Measurements from ENCODE around the gene TSC22D2. TPM values are rescaled to one million over a fixed set of nuclear protein-coding genes. Genes with fewer than 3 reads are reported as not detected.

The TSC22D2 gene
- total and polyA plus RNA-seq, 2 of the 4 experiments (the other 2 are of a cell fraction), result 12.2 to 20.5 TPM

DNA sequence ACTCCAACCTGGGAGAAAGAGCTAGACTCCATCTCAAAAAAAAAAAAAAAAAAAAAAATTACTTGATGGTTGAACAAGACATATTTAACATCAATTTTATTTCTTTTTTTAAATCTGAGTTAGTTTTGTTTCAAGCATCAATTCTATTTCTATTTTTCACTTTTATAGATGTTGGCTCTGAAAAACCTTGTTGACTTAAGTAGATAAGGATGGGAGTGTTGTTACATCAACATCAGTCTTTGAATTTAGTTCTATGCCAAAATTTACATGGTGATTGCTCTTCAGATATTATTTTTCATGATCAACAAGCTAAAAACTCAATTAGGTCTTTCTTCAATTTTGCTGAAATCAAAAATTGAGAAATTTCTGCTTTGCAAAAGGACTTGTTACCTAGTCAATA is 71.3 kb downstream of the TSC22D2 start:
- dilution Hi-C loops (cut with HindIII; ENCODE audit: low sequenced_read_pairs, unreplicated experiment), result no loop called here
- in situ Hi-C loops (cut with MboI; ENCODE audit: low sequenced_read_pairs), result no loop called here
- no TSS peak for BruUV-seq (replicated peaks)
- Histone ChIP-seq H3K9me1 (ENCODE audit: insufficient read depth, low read length) (no peaks in the 10 kb centered on the region), H3K27me3 (ENCODE audit: control insufficient read depth, insufficient read depth, low read length) (no peaks in the 10 kb centered on the region), H3K79me1 (ENCODE audit: low read depth in 1 of 2, low read length in 2 of 2) (no peaks in the 10 kb centered on the region), H3K56ac (ENCODE audit: extremely low read depth, insufficient read depth, low read length) (no peak overlapping the region), H2BK120ac (ENCODE audit: low read depth, low read length) (no peak overlapping the region), H2BK15ac (ENCODE audit: low read depth, low read length) (no peak overlapping the region), H3K9me3 (ENCODE audit: control insufficient read depth, insufficient read depth, low read length) (peaks cover 5% of the 10 kb centered on the region), H3K36me3 (ENCODE audit: control insufficient read depth, insufficient read depth, low read length) (no peaks in the 10 kb centered on the region), H3K14ac (replicated peaks; ENCODE audit: low read depth, low read length) (no peak overlapping the region), H3K4me3 (ENCODE audit: insufficient read depth, low read depth, low read length) (no peak overlapping the region), H3K18ac (ENCODE audit: low read depth, low read length) (no peak overlapping the region), H4K5ac (ENCODE audit: low read depth, low read length) (no peak overlapping the region), H2BK5ac (ENCODE audit: low read depth, low read length, poor library complexity, severe bottlenecking) (no peak overlapping the region), H3K23ac (ENCODE audit: low read depth, low read length) (no peak overlapping the region), H4K8ac (ENCODE audit: low read depth in 2 of 2, low read length in 2 of 2) (no peak overlapping the region), H3K4me2 (ENCODE audit: low read depth, low read length) (no peak overlapping the region), H3K4ac (ENCODE audit: low read depth, low read length) (no peak overlapping the region), H3K9ac (ENCODE audit: low read depth, low read length) (no peak overlapping the region), H4K91ac (ENCODE audit: insufficient read depth, low read depth, low read length) (no peak overlapping the region), H2AK5ac (ENCODE audit: low read depth, low read length) (no peak overlapping the region), H2BK20ac (ENCODE audit: low read depth, low read length) (no peak overlapping the region), H2AFZ (replicated peaks; ENCODE audit: low read length, poor library complexity) (no peak overlapping the region), H3K27ac (ENCODE audit: insufficient read depth, low read length) (no peak overlapping the region), H3K4me1 (ENCODE audit: control insufficient read depth, insufficient read depth, low read length) (no peaks in the 10 kb centered on the region), H4K20me1 (ENCODE audit: insufficient read depth, low read length) (no peaks in the 10 kb centered on the region), H2AK9ac (replicated peaks; ENCODE audit: low read depth, low read length, poor library complexity) (no peak overlapping the region)
- ChIA-PET POLR2A (ENCODE audit: unreplicated experiment) (no interaction called here), CTCF (no interaction called here)
- TF ChIP-seq, protein P1, sequence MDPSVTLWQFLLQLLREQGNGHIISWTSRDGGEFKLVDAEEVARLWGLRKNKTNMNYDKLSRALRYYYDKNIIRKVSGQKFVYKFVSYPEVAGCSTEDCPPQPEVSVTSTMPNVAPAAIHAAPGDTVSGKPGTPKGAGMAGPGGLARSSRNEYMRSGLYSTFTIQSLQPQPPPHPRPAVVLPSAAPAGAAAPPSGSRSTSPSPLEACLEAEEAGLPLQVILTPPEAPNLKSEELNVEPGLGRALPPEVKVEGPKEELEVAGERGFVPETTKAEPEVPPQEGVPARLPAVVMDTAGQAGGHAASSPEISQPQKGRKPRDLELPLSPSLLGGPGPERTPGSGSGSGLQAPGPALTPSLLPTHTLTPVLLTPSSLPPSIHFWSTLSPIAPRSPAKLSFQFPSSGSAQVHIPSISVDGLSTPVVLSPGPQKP (IDR thresholded peaks at IDR 0.05; ENCODE audit: borderline replicate concordance, low read depth, low read length), result no peak
- TF ChIP-seq RCOR1 (IDR thresholded peaks at IDR 0.05; ENCODE audit: insufficient replicate concordance, low read length), result no peak
- TF ChIP-seq MAFK (IDR thresholded peaks at IDR 0.05; ENCODE audit: low read depth, low read length), result no peak
- TF ChIP-seq BHLHE40 (IDR thresholded peaks at IDR 0.05; ENCODE audit: low read depth, low read length), result no peak
- TF ChIP-seq USF2 (IDR thresholded peaks at IDR 0.05; ENCODE audit: low read depth, low read length), result no peak
- TF ChIP-seq CEBPB (IDR thresholded peaks at IDR 0.05; ENCODE audit: low read depth, low read length), result no peak
- no peak for TF ChIP-seq RFX5 (IDR thresholded peaks at IDR 0.05; ENCODE audit: low read depth, low read length)
- TF ChIP-seq FOS (IDR thresholded peaks at IDR 0.05; ENCODE audit: low read depth, low read length), result no peak
- no peak for TF ChIP-seq NFE2L2 (IDR thresholded peaks at IDR 0.05; ENCODE audit: low read depth, low read length)
- no peak for TF ChIP-seq RAD21 (IDR thresholded peaks at IDR 0.05; ENCODE audit: low read length)
- TF ChIP-seq CHD1 (IDR thresholded peaks at IDR 0.05; ENCODE audit: low read depth, low read length), result no peak
- TF ChIP-seq SMC3 (IDR thresholded peaks at IDR 0.05; ENCODE audit: low read depth, low read length), result no peak
- TF ChIP-seq POLR2A (IDR thresholded peaks at IDR 0.05; ENCODE audit: low read depth, low read length), result no peak
- TF ChIP-seq CTCF (conservative IDR thresholded peaks at IDR 0.05; ENCODE audit: low read depth, low read length), result no peak
- TF ChIP-seq MXI1 (IDR thresholded peaks at IDR 0.05; ENCODE audit: borderline replicate concordance, low read depth, low read length), result no peak
- no peak for TF ChIP-seq MAZ (IDR thresholded peaks at IDR 0.05; ENCODE audit: borderline replicate concordance, low read depth, low read length)
- intact Hi-C loops (cut with micrococcal nuclease), result no loop called here
- ATAC-seq (ENCODE audit: low read depth) (no peak), DNase-seq (no peak)
